ENCODE measurements around the gene CLEC16A. TPM values are rescaled to one million over a fixed set of nuclear protein-coding genes. Genes with fewer than 3 reads are reported as not detected.
A peak's percentile ranks its signal among the peaks of the same experiment; 100 is the strongest.

Gene CLEC16A
- total and polyA plus RNA-seq, 9 of the 15 experiments (the other 6 are each of a cell fraction or from before 2014, with no cell fraction given), result 1.00 to 22.3 (median 10.0) TPM

GRCh38 chr16:11129378-11129781 lies 185.0 kb downstream of the CLEC16A start:
- 0 out of 2 replicates have a peak overlapping the region, but pooled peaks have one; percentile 22 for H2AFZ ChIP-seq (ENCODE audit: low read depth, low read length)
- no peaks in the 10 kb centered on the region for H4K20me1 ChIP-seq (replicated peaks; ENCODE audit: control insufficient read depth, insufficient read depth, low read length)
- no peaks in the 10 kb centered on the region for H3K9me3 ChIP-seq (replicated peaks; ENCODE audit: control insufficient read depth, insufficient read depth, low read depth, low read length)
- no peak overlapping the region; the same call in 1 of the 2 replicates for H3K4me2 ChIP-seq (ENCODE audit: insufficient read depth, low read length)
- in situ Hi-C loops (cut with MboI), result no loop called here
- ChIA-PET POLR2A (interaction anchor here (0.6 to 2.0 kb wide), 7 partner anchors 8 to 126 kb away, joined by 3 to 10 read pairs (median 7); no protein-coding TSS in a partner anchor), CTCF (ENCODE audit: low intra/inter-chr PET ratio) (no interaction called here)
- no peaks in the 10 kb centered on the region for H3K27me3 ChIP-seq (ENCODE audit: control insufficient read depth in 2 of 2, insufficient read depth in 2 of 2, low read length in 2 of 2)
- no peaks in the 10 kb centered on the region for H3K9me1 ChIP-seq (ENCODE audit: control insufficient read depth, insufficient read depth, low read length)
- peak overlapping the region; percentile 40 to 77; a peak in 2 of 4 replicates for H3K9ac ChIP-seq (ENCODE audit: insufficient read depth in 1 of 2, low read depth in 2 of 2, low read length in 2 of 2)
- H3K27ac ChIP-seq (ENCODE audit: extremely low read depth, low read depth, low read length), result peak overlapping the region; percentile 72; the same call in 2 of the 3 replicates
- WGBS (ENCODE audit: insufficient coverage, low coverage, missing lambda C conversion rate), result 47% methylated on average over 4 of the region's 4 CpGs
- peaks cover 46 to 75% of the 10 kb centered on the region in 2 experiments for H3K4me1 ChIP-seq (replicated peaks in 1 of 2; ENCODE audit: control insufficient read depth in 2 of 2, insufficient read depth in 2 of 2, low read length in 2 of 2)
- ATAC-seq (peak; percentile 41), FAIRE-seq (no peak), DNase-seq (ENCODE audit: extremely low read depth in 1 of 4, low spot score in 3 of 4) (peak in 1 of 4 experiments; percentile 38)
- BruUV-seq (replicated peaks), result no TSS peak
- H3K36me3 ChIP-seq (ENCODE audit: control insufficient read depth, insufficient read depth, low read length), result peaks cover 18% of the 10 kb centered on the region; the same call in 2 of the 3 replicates
- intact Hi-C loops (cut with micrococcal nuclease), result loop anchor here (2.0 to 5.0 kb wide), 2 partner anchors 25 to 73 kb away; no protein-coding TSS in a partner anchor
- no peaks in the 10 kb centered on the region for H3K79me2 ChIP-seq (ENCODE audit: control insufficient read depth, insufficient read depth, low read length)
- no peak overlapping the region for H3K4me3 ChIP-seq
- no peak for TF ChIP-seq KAT7 (CRISPR knock-in tag; IDR thresholded peaks at IDR 0.05; ENCODE audit: borderline replicate concordance)
- TF ChIP-seq ZC3H8 (IDR thresholded peaks at IDR 0.05), result no peak
- no peak for TF ChIP-seq CBFB (CRISPR knock-in tag; IDR thresholded peaks at IDR 0.05)
- no peak for TF ChIP-seq ZBTB11 (CRISPR knock-in tag; IDR thresholded peaks at IDR 0.05)
- no peak for TF ChIP-seq NR4A1 (CRISPR knock-in tag; IDR thresholded peaks at IDR 0.05)
- no peak for TF ChIP-seq NR4A1 (tag; IDR thresholded peaks at IDR 0.05)
- no peak for TF ChIP-seq ZNF311 (CRISPR knock-in tag; IDR thresholded peaks at IDR 0.05)
- no peak for TF ChIP-seq JUN (IDR thresholded peaks at IDR 0.05; ENCODE audit: borderline replicate concordance, low read depth, low read length)
- TF ChIP-seq JUN (CRISPR knock-in tag; IDR thresholded peaks at IDR 0.05; ENCODE audit: borderline replicate concordance), result no peak
- no peak for TF ChIP-seq ID3 (CRISPR knock-in tag; IDR thresholded peaks at IDR 0.05)
- no peak for TF ChIP-seq ID3 (tag; IDR thresholded peaks at IDR 0.05)
- TF ChIP-seq SRSF9 (IDR thresholded peaks at IDR 0.05; ENCODE audit: borderline replicate concordance, low read depth, low read length), result no peak
- TF ChIP-seq HDAC3 (IDR thresholded peaks at IDR 0.05; ENCODE audit: borderline replicate concordance, partially characterized antibody), result no peak
- no peak for TF ChIP-seq CAMTA2 (CRISPR knock-in tag; conservative IDR thresholded peaks at IDR 0.05)
- TF ChIP-seq BRF2 (IDR thresholded peaks at IDR 0.05; ENCODE audit: borderline replicate concordance, insufficient read depth, insufficient read length), result no peak
- no peak for TF ChIP-seq SNRNP70 (optimal IDR thresholded peaks at IDR 0.05; ENCODE audit: low read depth, low read length)
- no peak for TF ChIP-seq ZNF668 (CRISPR knock-in tag; IDR thresholded peaks at IDR 0.05)
- no peak for TF ChIP-seq MCM2 (IDR thresholded peaks at IDR 0.05; ENCODE audit: low read depth)
- no peak for TF ChIP-seq SMARCA4 (IDR thresholded peaks at IDR 0.05)
- no peak for TF ChIP-seq PURB (CRISPR knock-in tag; IDR thresholded peaks at IDR 0.05; ENCODE audit: low read depth)

Data from K562 (cell line).